ENCODE results near the gene TEKT5. TPM values are rescaled to one million over a fixed set of nuclear protein-coding genes. Genes with fewer than 3 reads are reported as not detected.

The TEKT5 gene
- total and polyA plus RNA-seq, 12 donors, result 0.59 to 0.69 TPM; not detected in 10

GRCh38 chr16:10589109-10589508 lies 105.6 kb downstream of the TEKT5 start:
- no peak overlapping the region for H3K4me3 ChIP-seq
- 76 to 88% methylated on average over 5 of the region's 5 CpGs for whole genome bisulfite sequencing, 2 donors
- H3K27ac ChIP-seq, result no peak overlapping the region
- peaks cover 0 to 7% (median 0%) of the 10 kb centered on the region in 7 donors for H3K27me3 ChIP-seq
- no peak for TF ChIP-seq CTCF (IDR thresholded peaks at IDR 0.05)
- peaks cover 0 to 5% (median 0%) of the 10 kb centered on the region in 9 donors for H3K4me1 ChIP-seq
- H3K9me3 ChIP-seq, result no peaks in the 10 kb centered on the region
- DNase-seq (no peak), ATAC-seq (no peak)
- H3K36me3 ChIP-seq, result no peaks in the 10 kb centered on the region
- intact Hi-C loops (cut with DNase I), result no loop called here

- no peak overlapping the region for H3K27ac ChIP-seq
- no peak overlapping the region for H3K4me3 ChIP-seq
- intact Hi-C loops (cut with DNase I), result no loop called here
- DNase-seq (no peak), ATAC-seq (no peak)
- no peaks in the 10 kb centered on the region for H3K9me3 ChIP-seq
- peaks cover 0 to 7% (median 0%) of the 10 kb centered on the region in 7 donors for H3K27me3 ChIP-seq
- H3K4me1 ChIP-seq, result peaks cover 0 to 5% (median 0%) of the 10 kb centered on the region in 9 donors
- no peaks in the 10 kb centered on the region for H3K36me3 ChIP-seq
- no peak for TF ChIP-seq CTCF (IDR thresholded peaks at IDR 0.05)
- 66 to 69% methylated on average over 2 of the region's 2 CpGs for WGBS, 2 donors
Observed at GRCh38 chr16:10587622-10588021, 107.1 kb downstream of the TEKT5 start.

GRCh38 chr16:10584981-10585438 lies 109.7 kb downstream of the TEKT5 start:
- Histone ChIP-seq H3K9me3 (no peaks in the 10 kb centered on the region), H3K4me1 (peaks cover 0 to 14% (median 3%) of the 10 kb centered on the region in 9 donors), H3K36me3 (no peaks in the 10 kb centered on the region), H3K27ac (no peak overlapping the region), H3K4me3 (no peak overlapping the region), H3K27me3 (peaks cover 0 to 22% (median 0%) of the 10 kb centered on the region in 7 donors)
- ATAC-seq (no peak), DNase-seq (no peak)
- intact Hi-C loops (cut with DNase I), result loop anchor here in 3 of 10 donors (5.0 kb wide), 2 partner anchors 32 to 152 kb away; no protein-coding TSS in a partner anchor
- no peak for TF ChIP-seq CTCF (IDR thresholded peaks at IDR 0.05)
- 51 to 55% methylated on average over 5 of the region's 5 CpGs for WGBS, 2 donors

- Histone ChIP-seq H3K36me3 (no peaks in the 10 kb centered on the region), H3K27me3 (peaks cover 0 to 38% (median 0%) of the 10 kb centered on the region in 7 donors), H3K4me3 (no peak overlapping the region), H3K9me3 (no peaks in the 10 kb centered on the region), H3K4me1 (peaks cover 5 to 26% (median 13%) of the 10 kb centered on the region in 9 donors), H3K27ac (no peak overlapping the region)
- no peak for TF ChIP-seq CTCF (IDR thresholded peaks at IDR 0.05)
- 92 to 95% methylated on average over 4 of the region's 4 CpGs for WGBS, 2 donors
- no peak for ATAC-seq
- DNase-seq, result no peak
- intact Hi-C loops (cut with DNase I), result loop anchor here in 3 of 10 donors (5.0 kb wide), 2 partner anchors 34 to 154 kb away; no protein-coding TSS in a partner anchor
Observed at GRCh38 chr16:10583269-10583668, 111.5 kb downstream of the TEKT5 start.

Measured in heart right ventricle (tissue), 16 donors.